ENCODE measurements around the gene NAV3. TPM values are rescaled to one million over a fixed set of nuclear protein-coding genes. Genes with fewer than 3 reads are reported as not detected.
"Not testable (repeated sequence)": the region's sequence is repeated elsewhere in the genome, so short reads cannot be mapped to it uniquely, and the experiment has no call there.

NAV3 gene
- polyA plus RNA-seq, 1 donor, result 4.8 TPM

GRCh38 chr12:78102801-78103200 lies 272.1 kb downstream of the NAV3 start:
- H3K4me3 ChIP-seq (ENCODE audit: low read length); DNase-seq; H3K36me3 ChIP-seq (ENCODE audit: control insufficient read depth, insufficient read depth, low read length); H3K27ac ChIP-seq (ENCODE audit: low read length); H3K9me3 ChIP-seq (ENCODE audit: control insufficient read depth, low read depth, low read length); H3K27me3 ChIP-seq (ENCODE audit: control insufficient read depth, insufficient read depth, low read length); H3K4me1 ChIP-seq (ENCODE audit: control insufficient read depth, insufficient read depth, low read length): not testable (repeated sequence)
- no CpG with 5 or more reads among the region's 2 CpGs for WGBS (ENCODE audit: insufficient coverage, low lambda C conversion rate)

- DNase-seq, result no peak
- WGBS (ENCODE audit: insufficient coverage, low lambda C conversion rate), result 50% methylated on average over 1 of the region's 1 CpG
- no peaks in the 10 kb centered on the region for H3K4me1 ChIP-seq (ENCODE audit: control insufficient read depth, insufficient read depth, low read length)
Measured at GRCh38 chr12:78115889-78116288, 285.2 kb downstream of the NAV3 start.

GRCh38 chr12:78118036-78118435 lies 287.3 kb downstream of the NAV3 start:
- no peaks in the 10 kb centered on the region for H3K4me1 ChIP-seq (ENCODE audit: control insufficient read depth, insufficient read depth, low read length)
- no peak for DNase-seq
- H3K27me3 ChIP-seq (ENCODE audit: control insufficient read depth, insufficient read depth, low read length), result no peaks in the 10 kb centered on the region
- H3K4me3 ChIP-seq (ENCODE audit: low read length), result no peak overlapping the region
- no peaks in the 10 kb centered on the region for H3K9me3 ChIP-seq (ENCODE audit: control insufficient read depth, low read depth, low read length)
- H3K27ac ChIP-seq (ENCODE audit: low read length), result no peak overlapping the region
- no peaks in the 10 kb centered on the region for H3K36me3 ChIP-seq (ENCODE audit: control insufficient read depth, insufficient read depth, low read length)
- WGBS (ENCODE audit: insufficient coverage, low lambda C conversion rate), result no CpG with 5 or more reads among the region's 6 CpGs

More at GRCh38 chr12:78115889-78116288, 285.2 kb downstream of the NAV3 start:
- Histone ChIP-seq H3K27ac (ENCODE audit: low read length) (no peak overlapping the region), H3K9me3 (ENCODE audit: control insufficient read depth, low read depth, low read length) (no peaks in the 10 kb centered on the region), H3K36me3 (ENCODE audit: control insufficient read depth, insufficient read depth, low read length) (no peaks in the 10 kb centered on the region), H3K4me3 (ENCODE audit: low read length) (no peak overlapping the region), H3K27me3 (ENCODE audit: control insufficient read depth, insufficient read depth, low read length) (no peaks in the 10 kb centered on the region)

GRCh38 chr12:78118486-78118885 lies 287.8 kb downstream of the NAV3 start:
- Histone ChIP-seq H3K9me3 (ENCODE audit: control insufficient read depth, low read depth, low read length) (no peaks in the 10 kb centered on the region), H3K4me1 (ENCODE audit: control insufficient read depth, insufficient read depth, low read length) (no peaks in the 10 kb centered on the region), H3K27ac (ENCODE audit: low read length) (no peak overlapping the region), H3K4me3 (ENCODE audit: low read length) (no peak overlapping the region), H3K27me3 (ENCODE audit: control insufficient read depth, insufficient read depth, low read length) (no peaks in the 10 kb centered on the region), H3K36me3 (ENCODE audit: control insufficient read depth, insufficient read depth, low read length) (no peaks in the 10 kb centered on the region)
- DNase-seq, result no peak
- WGBS (ENCODE audit: insufficient coverage, low lambda C conversion rate), result no CpG with 5 or more reads among the region's 2 CpGs

DNA sequence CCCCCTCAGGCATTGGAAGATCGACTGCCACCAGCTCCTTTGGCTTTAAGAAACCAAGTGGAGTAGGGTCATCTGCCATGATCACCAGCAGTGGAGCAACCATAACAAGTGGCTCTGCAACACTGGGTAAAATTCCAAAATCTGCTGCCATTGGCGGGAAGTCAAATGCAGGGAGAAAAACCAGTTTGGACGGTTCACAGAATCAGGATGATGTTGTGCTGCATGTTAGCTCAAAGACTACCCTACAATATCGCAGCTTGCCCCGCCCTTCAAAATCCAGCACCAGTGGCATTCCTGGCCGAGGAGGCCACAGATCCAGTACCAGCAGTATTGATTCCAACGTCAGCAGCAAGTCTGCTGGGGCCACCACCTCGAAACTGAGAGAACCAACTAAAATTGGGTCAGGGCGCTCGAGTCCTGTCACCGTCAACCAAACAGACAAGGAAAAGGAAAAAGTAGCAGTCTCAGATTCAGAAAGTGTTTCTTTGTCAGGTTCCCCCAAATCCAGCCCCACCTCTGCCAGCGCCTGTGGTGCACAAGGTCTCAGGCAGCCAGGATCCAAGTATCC lies 288.7 kb downstream of the NAV3 start:
- Histone ChIP-seq H3K9me3 (ENCODE audit: control insufficient read depth, low read depth, low read length) (no peaks in the 10 kb centered on the region), H3K36me3 (ENCODE audit: control insufficient read depth, insufficient read depth, low read length) (no peaks in the 10 kb centered on the region), H3K4me1 (ENCODE audit: control insufficient read depth, insufficient read depth, low read length) (no peaks in the 10 kb centered on the region), H3K4me3 (ENCODE audit: low read length) (no peak overlapping the region), H3K27me3 (ENCODE audit: control insufficient read depth, insufficient read depth, low read length) (no peaks in the 10 kb centered on the region), H3K27ac (ENCODE audit: low read length) (no peak overlapping the region)
- WGBS (ENCODE audit: insufficient coverage, low lambda C conversion rate), result no CpG with 5 or more reads among the region's 12 CpGs
- DNase-seq, result no peak

DNA sequence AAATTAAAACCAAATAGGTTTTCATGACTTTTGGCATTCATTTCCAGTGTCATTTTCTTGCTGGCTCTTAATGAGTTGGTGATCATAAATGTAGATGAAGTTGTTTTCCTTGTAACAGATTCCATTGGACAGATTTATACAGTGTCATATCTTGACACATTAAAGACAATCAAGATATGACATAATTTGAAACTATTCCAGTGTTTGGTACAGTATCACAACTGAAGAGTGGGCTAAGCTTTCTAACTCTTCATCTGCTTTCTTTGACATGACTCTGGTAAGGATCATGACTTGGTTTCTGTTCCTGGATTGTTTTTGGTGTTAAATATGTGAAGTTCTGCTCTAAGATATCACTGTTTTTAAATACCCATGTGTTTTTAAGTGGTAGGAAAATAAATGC lies 289.6 kb downstream of the NAV3 start:
- Histone ChIP-seq H3K9me3 (ENCODE audit: control insufficient read depth, low read depth, low read length) (no peaks in the 10 kb centered on the region), H3K4me3 (ENCODE audit: low read length) (no peak overlapping the region), H3K27me3 (ENCODE audit: control insufficient read depth, insufficient read depth, low read length) (no peaks in the 10 kb centered on the region), H3K4me1 (ENCODE audit: control insufficient read depth, insufficient read depth, low read length) (no peaks in the 10 kb centered on the region), H3K27ac (ENCODE audit: low read length) (no peak overlapping the region), H3K36me3 (ENCODE audit: control insufficient read depth, insufficient read depth, low read length) (no peaks in the 10 kb centered on the region)
- no peak for DNase-seq

GRCh38 chr12:78120866-78121560 lies 290.3 kb downstream of the NAV3 start:
- no peaks in the 10 kb centered on the region for H3K9me3 ChIP-seq (ENCODE audit: control insufficient read depth, low read depth, low read length)
- H3K36me3 ChIP-seq (ENCODE audit: control insufficient read depth, insufficient read depth, low read length), result no peaks in the 10 kb centered on the region
- no peak overlapping the region for H3K27ac ChIP-seq (ENCODE audit: low read length)
- H3K4me3 ChIP-seq (ENCODE audit: low read length), result no peak overlapping the region
- 79% methylated on average over 5 of the region's 6 CpGs for WGBS (ENCODE audit: insufficient coverage, low lambda C conversion rate)
- H3K27me3 ChIP-seq (ENCODE audit: control insufficient read depth, insufficient read depth, low read length), result no peaks in the 10 kb centered on the region
- H3K4me1 ChIP-seq (ENCODE audit: control insufficient read depth, insufficient read depth, low read length), result no peaks in the 10 kb centered on the region
- no peak for DNase-seq

DNA sequence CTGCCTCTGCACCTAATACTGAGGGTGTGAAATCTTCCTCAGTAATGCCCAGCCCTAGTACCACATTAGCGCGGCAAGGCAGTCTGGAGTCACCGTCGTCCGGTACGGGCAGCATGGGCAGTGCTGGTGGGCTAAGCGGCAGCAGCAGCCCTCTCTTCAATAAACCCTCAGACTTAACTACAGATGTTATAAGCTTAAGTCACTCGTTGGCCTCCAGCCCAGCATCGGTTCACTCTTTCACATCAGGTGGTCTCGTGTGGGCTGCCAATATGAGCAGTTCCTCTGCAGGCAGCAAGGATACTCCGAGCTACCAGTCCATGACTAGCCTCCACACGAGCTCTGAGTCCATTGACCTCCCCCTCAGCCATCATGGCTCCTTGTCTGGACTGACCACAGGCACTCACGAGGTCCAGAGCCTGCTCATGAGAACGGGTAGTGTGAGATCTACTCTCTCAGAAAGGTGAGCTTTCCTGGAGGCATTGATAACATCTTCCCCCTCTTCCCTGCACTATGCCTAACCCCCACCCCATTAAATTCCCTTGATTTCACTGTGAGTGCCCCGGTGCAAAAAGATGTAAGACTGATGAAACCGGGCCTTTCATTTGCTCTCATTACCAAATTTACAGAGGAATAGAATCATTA lies 291.4 kb downstream of the NAV3 start:
- no peaks in the 10 kb centered on the region for H3K36me3 ChIP-seq (ENCODE audit: control insufficient read depth, insufficient read depth, low read length)
- no peak overlapping the region for H3K27ac ChIP-seq (ENCODE audit: low read length)
- H3K9me3 ChIP-seq (ENCODE audit: control insufficient read depth, low read depth, low read length), result no peaks in the 10 kb centered on the region
- no peaks in the 10 kb centered on the region for H3K4me1 ChIP-seq (ENCODE audit: control insufficient read depth, insufficient read depth, low read length)
- H3K27me3 ChIP-seq (ENCODE audit: control insufficient read depth, insufficient read depth, low read length), result no peaks in the 10 kb centered on the region
- H3K4me3 ChIP-seq (ENCODE audit: low read length), result no peak overlapping the region
- 93% methylated on average over 2 of the region's 16 CpGs for WGBS (ENCODE audit: insufficient coverage, low lambda C conversion rate)
- DNase-seq, result no peak

- no peaks in the 10 kb centered on the region for H3K36me3 ChIP-seq (ENCODE audit: control insufficient read depth, insufficient read depth, low read length)
- H3K4me3 ChIP-seq (ENCODE audit: low read length), result no peak overlapping the region
- no peak overlapping the region for H3K27ac ChIP-seq (ENCODE audit: low read length)
- 50% methylated on average over 2 of the region's 2 CpGs for WGBS (ENCODE audit: insufficient coverage, low lambda C conversion rate)
- DNase-seq, result no peak
- H3K4me1 ChIP-seq (ENCODE audit: control insufficient read depth, insufficient read depth, low read length), result no peaks in the 10 kb centered on the region
- H3K9me3 ChIP-seq (ENCODE audit: control insufficient read depth, low read depth, low read length), result no peaks in the 10 kb centered on the region
- H3K27me3 ChIP-seq (ENCODE audit: control insufficient read depth, insufficient read depth, low read length), result no peaks in the 10 kb centered on the region
Measured at GRCh38 chr12:78128211-78128610, 297.5 kb downstream of the NAV3 start.

GRCh38 chr12:78143717-78144116 lies 313.0 kb downstream of the NAV3 start:
- Histone ChIP-seq H3K27me3 (ENCODE audit: control insufficient read depth, insufficient read depth, low read length) (no peaks in the 10 kb centered on the region), H3K27ac (ENCODE audit: low read length) (no peak overlapping the region), H3K4me3 (ENCODE audit: low read length) (no peak overlapping the region), H3K9me3 (ENCODE audit: control insufficient read depth, low read depth, low read length) (no peaks in the 10 kb centered on the region), H3K36me3 (ENCODE audit: control insufficient read depth, insufficient read depth, low read length) (no peaks in the 10 kb centered on the region), H3K4me1 (ENCODE audit: control insufficient read depth, insufficient read depth, low read length) (no peaks in the 10 kb centered on the region)
- DNase-seq, result no peak

DNA sequence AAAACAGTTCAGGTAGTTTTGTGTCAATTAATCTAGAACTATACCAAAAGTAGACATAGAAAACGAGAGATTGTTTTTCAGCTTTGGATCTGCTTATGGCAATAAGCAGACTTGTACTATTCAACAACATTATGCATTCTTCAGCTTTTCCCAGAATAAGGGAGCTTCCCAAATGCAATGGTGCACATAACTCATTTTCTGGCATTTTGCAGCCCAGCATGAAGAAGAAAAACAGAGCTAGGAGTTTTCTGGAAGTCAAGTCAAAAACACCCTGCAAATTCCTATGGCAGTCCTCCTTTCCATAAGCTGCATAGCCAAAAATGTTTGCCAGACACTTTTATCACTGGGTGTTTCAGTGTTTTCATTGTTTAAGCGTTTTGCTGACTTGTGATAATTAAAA lies 314.7 kb downstream of the NAV3 start:
- Histone ChIP-seq H3K4me3 (ENCODE audit: low read length) (no peak overlapping the region), H3K4me1 (ENCODE audit: control insufficient read depth, insufficient read depth, low read length) (no peaks in the 10 kb centered on the region), H3K27me3 (ENCODE audit: control insufficient read depth, insufficient read depth, low read length) (no peaks in the 10 kb centered on the region), H3K36me3 (ENCODE audit: control insufficient read depth, insufficient read depth, low read length) (no peaks in the 10 kb centered on the region), H3K27ac (ENCODE audit: low read length) (no peak overlapping the region), H3K9me3 (ENCODE audit: control insufficient read depth, low read depth, low read length) (no peaks in the 10 kb centered on the region)
- WGBS (ENCODE audit: insufficient coverage, low lambda C conversion rate), result 86% methylated on average over 1 of the region's 2 CpGs
- no peak for DNase-seq
